GM12878 (cell line): ENCODE measurements around the gene MBOAT7. TPM values are rescaled to one million over a fixed set of nuclear protein-coding genes. Genes with fewer than 3 reads are reported as not detected.

ENCODE experiments used
- ATAC-seq: fragments of 200-7000 bp; cut with Tn5 transposase; 3 replicates; pipeline ENCODE4 v1.9.1; 2020; ENCODE audit warnings: mild to moderate bottlenecking, moderate library complexity
- BruUV-seq: library from RNA; stranded (reverse); fragments of 400-500 nt; replicated peaks from 2 replicates; lab custom pipeline; 2021; lab: Mats Ljungman, UMichigan
- CTCF ChIA-PET: fragments of 300-600 bp; sonication (Branson Sonifier 250); formaldehyde crosslinking; extraction: SDS; loops from one replicate; lab custom pipeline; 2021; ENCODE audit warnings: inconsistent platforms; lab: Yijun Ruan, JAX
- POLR2A ChIA-PET: fragments of 350-600 bp; formaldehyde crosslinking; extraction: SDS; loops from one replicate; lab custom pipeline; 2021; ENCODE audit warnings: inconsistent platforms; lab: Charles Lee
- RAD21 ChIA-PET: fragments of 300-600 bp; sonication (Branson Sonifier 250); formaldehyde crosslinking; loops from one replicate; lab custom pipeline; 2023; ENCODE audit warnings: antibody characterized with exemption; ENCODE audit not compliant: unreplicated experiment; lab: Charles Lee
- SMC1A ChIA-PET: fragments of 300-600 bp; sonication (Branson Sonifier 250); formaldehyde crosslinking; loops from one replicate; lab custom pipeline; 2023; ENCODE audit not compliant: unreplicated experiment, uncharacterized antibody; lab: Charles Lee
- DNase-seq: peaks from one replicate; pipeline ENCODE4 v3.0.0-alpha.2; 2011; ENCODE audit warnings: low read depth, low spot score
- FAIRE-seq: peaks from 3 replicates; lab custom pipeline; 2011; peaks lifted over from hg19 to GRCh38; lab: Jason Lieb, UNC
- H2AFZ ChIP-seq: 2 replicates; pipeline ENCODE4 v1.6.0; 2011; ENCODE audit warnings: low read depth, low read length, control low read depth; ENCODE audit not compliant: control insufficient read depth
- H3K27ac ChIP-seq: 2 replicates; pipeline ENCODE4 v1.5.1; 2011; ENCODE audit warnings: control low read depth; ENCODE audit not compliant: control insufficient read depth, insufficient read depth
- H3K27me3 ChIP-seq, 2 experiments: replicated peaks in 1 of 2; 2 replicates each; pipeline versions ENCODE4 v1.6.0 to v1.6.1; 2011; ENCODE audit warnings: low read length in 1 of 2; ENCODE audit not compliant: control insufficient read depth in 2 of 2, insufficient read depth in 2 of 2
- H3K36me3 ChIP-seq, 2 experiments: 2 replicates each; pipeline ENCODE4 v1.5.1; 2011; ENCODE audit warnings: low read length in 1 of 2; ENCODE audit not compliant: control insufficient read depth in 2 of 2, insufficient read depth in 2 of 2
- H3K4me1 ChIP-seq: 2 replicates; pipeline ENCODE4 v1.6.1; 2011; ENCODE audit warnings: mild to moderate bottlenecking, low read length, moderate library complexity, mixed read lengths; ENCODE audit not compliant: control insufficient read depth, insufficient read depth
- H3K4me2 ChIP-seq: 2 replicates; pipeline ENCODE4 v1.6.0; 2011; ENCODE audit warnings: control low read depth; ENCODE audit not compliant: control insufficient read depth, insufficient read depth
- H3K4me3 ChIP-seq: fragments of 200-600 bp; sonication (generic); 2 replicates; pipeline ENCODE4 v1.5.1; 2016
- H3K79me2 ChIP-seq: 2 replicates; pipeline ENCODE4 v1.6.0; 2011; ENCODE audit warnings: low read length; ENCODE audit not compliant: control insufficient read depth, insufficient read depth
- H3K9ac ChIP-seq: 2 replicates; pipeline ENCODE4 v1.8.0; 2011; ENCODE audit warnings: low read length, control low read depth, mixed read lengths; ENCODE audit not compliant: control insufficient read depth, insufficient read depth
- H3K9me3 ChIP-seq: replicated peaks from 3 replicates; pipeline ENCODE4 v1.5.1; 2011; ENCODE audit warnings: mild to moderate bottlenecking, low read length; ENCODE audit not compliant: control insufficient read depth, insufficient read depth
- H4K20me1 ChIP-seq: 2 replicates; pipeline ENCODE4 v1.6.0; 2011; ENCODE audit not compliant: control insufficient read depth, insufficient read depth
- ATF2 ChIP-seq: IDR thresholded peaks from 2 replicates; pipeline ENCODE4 v1.6.1; 2012; ENCODE audit warnings: low read length, inconsistent platforms
- BCL3 ChIP-seq: IDR thresholded peaks from 2 replicates; pipeline ENCODE4 v1.6.1; 2011; ENCODE audit warnings: borderline replicate concordance, low read depth, mild to moderate bottlenecking, moderate library complexity, low read length; ENCODE audit not compliant: insufficient read depth, poor library complexity, severe bottlenecking
- BHLHE40 ChIP-seq, 2 experiments: fragments of 450-650 bp in 1 of 2; IDR thresholded peaks; 2 replicates each; pipeline ENCODE4 v1.6.1; 2011 to 2017; ENCODE audit warnings: low read depth in 2 of 2, borderline replicate concordance in 1 of 2, improper control_type of control experiment in 1 of 2, low read length in 1 of 2, mild to moderate bottlenecking in 1 of 2
- CTCF ChIP-seq, 3 experiments: IDR thresholded peaks in 2 of 3; conservative IDR thresholded peaks in 1 of 3; 2 replicates each; pipeline ENCODE4 v1.5.1; 2011; ENCODE audit warnings: low read depth in 3 of 3, low read length in 3 of 3, mild to moderate bottlenecking in 3 of 3, control low read depth in 2 of 3, moderate library complexity in 2 of 3, inconsistent platforms in 1 of 3, mixed read lengths in 1 of 3; ENCODE audit not compliant: control insufficient read depth in 2 of 3, insufficient read depth in 1 of 3; ENCODE audit errors: extremely low read depth in 1 of 3
- DPF2 ChIP-seq: fragments of 450-650 bp; IDR thresholded peaks from 2 replicates; pipeline ENCODE4 v1.6.1; 2017; ENCODE audit warnings: mild to moderate bottlenecking
- ETV6 ChIP-seq, 2 experiments: fragments of 450-650 bp in 1 of 2; IDR thresholded peaks in 1 of 2; conservative IDR thresholded peaks in 1 of 2; 2 replicates each; pipeline ENCODE4 v1.6.1; 2014; ENCODE audit warnings: antibody characterized with exemption in 1 of 2, borderline replicate concordance in 1 of 2, low read depth in 1 of 2, mild to moderate bottlenecking in 1 of 2, moderate library complexity in 1 of 2
- NBN ChIP-seq: fragments of 450-650 bp; IDR thresholded peaks from 2 replicates; pipeline ENCODE4 v1.6.1; 2016
- RELA ChIP-seq: fragments of 450-650 bp; IDR thresholded peaks from 2 replicates; pipeline ENCODE4 v1.8.0; 2014; ENCODE audit warnings: borderline replicate concordance; ENCODE audit not compliant: partially characterized antibody
- SREBF2 ChIP-seq: IDR thresholded peaks from 2 replicates; pipeline ENCODE4 v1.6.1; 2012; ENCODE audit warnings: mild to moderate bottlenecking, low read length
- USF2 ChIP-seq: IDR thresholded peaks from 2 replicates; pipeline ENCODE4 v1.6.1; 2011; ENCODE audit warnings: low read depth, low read length, improper control_type of control experiment, borderline replicate concordance
- WGBS: methylation state at CpG from one replicate; pipeline ENCODE4 v1.1.6; 2016; ENCODE audit warnings: low lambda C conversion rate; ENCODE audit not compliant: insufficient replicate concordance, insufficient coverage; ENCODE audit errors: missing lambda C conversion rate; 5-methylcytosine and 5-hydroxymethylcytosine counted together
- in situ Hi-C: fragments of 300-500 bp; cut with MboI; formaldehyde crosslinking; loops from 9 replicates; pipeline ENCODE4 v1.14.3; 2018; ENCODE audit warnings: mixed read lengths
- intact Hi-C: fragments of 100-400 bp; cut with micrococcal nuclease; formaldehyde crosslinking; loops from one replicate; pipeline ENCODE4 v1.14.2; 2022; ENCODE audit not compliant: unreplicated experiment
- polyA plus RNA-seq, 11 experiments: library from polyadenylated mRNA; depleted of rRNA in 4 of 11; unstranded in 6 of 11; stranded (reverse) in 5 of 11; fragments of >200 nt; fragmentation: Nextera tagmentation in 4 of 11; fragmentation: Illumina TruSeq in 1 of 11; extraction: Ambion mirVana in 4 of 11; extraction: Trizol in 1 of 11; gene quantifications; 1 replicate in 1 of 11; 2 replicates in 10 of 11; pipeline versions ENCODE4 v1.2.1 to v1.2.3, GENCODE V29; 2011 to 2016; ENCODE audit warnings: inconsistent platforms in 2 of 11, missing spikeins in 2 of 11, low read depth in 1 of 11
- total RNA-seq, 4 experiments: library from RNA; depleted of rRNA in 3 of 4; stranded (reverse); fragments of >200 nt in 3 of 4; fragmentation: Illumina TruSeq in 1 of 4; extraction: Trizol in 1 of 4; gene quantifications; 2 replicates each; pipeline versions ENCODE4 v1.2.1 to v1.2.3, GENCODE V29; 2013 to 2021

MBOAT7 gene
- total and polyA plus RNA-seq, 10 of the 15 experiments (the other 5 are each of a cell fraction or from before 2014, with no cell fraction given): 0.69 to 44.5 (median 21.7) TPM

- Histone ChIP-seq H3K9ac (peak overlapping the region; percentile 90), H3K27me3 (no peaks in the 10 kb centered on the region), H3K79me2 (peaks cover 19% of the 10 kb centered on the region), H3K4me1 (peaks cover 14% of the 10 kb centered on the region), H3K4me2 (peak overlapping the region; percentile 93), H3K4me3 (peak overlapping the region; percentile 95), H3K36me3 (peaks cover 2 to 4% of the 10 kb centered on the region in 2 experiments; a peak in 3 of 4 replicates), H2AFZ (peak overlapping the region; percentile 99), H3K9me3 (no peaks in the 10 kb centered on the region), H3K27ac (peak overlapping the region; percentile 99), H4K20me1 (no peaks in the 10 kb centered on the region)
- ChIA-PET SMC1A (interaction anchor here (0.5 to 4.8 kb wide), 6 partner anchors 10 to 75 kb away, joined by 3 to 26 read pairs (median 3); partner anchors contain the start of gene RPS9), POLR2A (interaction anchor here (0.5 to 6.1 kb wide), 5 partner anchors 10 to 257 kb away, joined by 3 to 100 read pairs (median 4); partner anchors contain the start of genes CNOT3, LENG8 and RPS9), RAD21 (interaction anchor here (0.9 kb wide), 1 partner anchor 55 kb away, joined by 3 read pairs; no protein-coding TSS in a partner anchor), CTCF (interaction anchor here (1.2 kb wide), 1 partner anchor 9 kb away, joined by 3 read pairs; the partner anchor contains the start of gene RPS9)
- in situ Hi-C loops (no loop called here), intact Hi-C loops (no loop called here)
- no peak for DNase-seq
- BruUV-seq: no TSS peak
- ATAC-seq: no peak
- WGBS: 63% methylated on average over 19 of the region's 19 CpGs
- TF ChIP-seq DPF2 (no peak), ATF2 (no peak), BHLHE40 (IDR thresholded peaks at IDR 0.05; ENCODE audit: borderline replicate concordance in 1 of 2, low read depth in 2 of 2, low read length in 1 of 2) (no peak), NBN (no peak), ETV6 (conservative IDR thresholded peaks at IDR 0.05 in 1 of 2, IDR thresholded peaks at IDR 0.05 in 1 of 2; ENCODE audit: borderline replicate concordance in 1 of 2, low read depth in 1 of 2) (no peak), SREBF2 (no peak), RELA (no peak), CTCF (IDR thresholded peaks at IDR 0.05 in 2 of 3, conservative IDR thresholded peaks at IDR 0.05 in 1 of 3; ENCODE audit: control insufficient read depth in 2 of 3, extremely low read depth in 1 of 3, insufficient read depth in 1 of 3, low read depth in 3 of 3, low read length in 3 of 3) (no peak), BCL3 (no peak), USF2 (no peak)
- FAIRE-seq: no peak
These were observed 2.6 kb upstream of the MBOAT7 start for GRCh38 chr19:54191811-54192453.
